Aorta (tissue), 5 donors: ENCODE data around the gene LRRC55. TPM values are rescaled to one million over a fixed set of nuclear protein-coding genes. Genes with fewer than 3 reads are reported as not detected.
"Not testable (repeated sequence)": the region's sequence is repeated elsewhere in the genome, so short reads cannot be mapped to it uniquely, and the experiment has no call there.

Experiments used
- ATAC-seq: fragments of 200-7000 bp; cut with Tn5 transposase; one replicate; pipeline ENCODE4 v1.9.1; 2022; ENCODE audit warnings: moderate library complexity; ENCODE audit not compliant: low FRiP score
- DNase-seq, 2 donors: peaks; one replicate each; pipeline ENCODE4 v3.0.0-alpha.2; 2020
- H3K27ac ChIP-seq, 2 donors: one replicate each; pipeline ENCODE4 v1.5.1; 2013; ENCODE audit warnings: low read length in 2 of 2, mild to moderate bottlenecking in 2 of 2, moderate library complexity in 2 of 2, control low read depth in 1 of 2, inconsistent platforms in 1 of 2, low read depth in 1 of 2
- H3K27me3 ChIP-seq, 2 donors: one replicate each; pipeline ENCODE4 v1.6.1; 2013; ENCODE audit warnings: control low read depth in 1 of 2, low read length in 1 of 2, mild to moderate bottlenecking in 1 of 2, moderate library complexity in 1 of 2; ENCODE audit not compliant: insufficient read depth in 2 of 2, control insufficient read depth in 1 of 2
- H3K36me3 ChIP-seq, 2 donors: one replicate each; pipeline ENCODE4 v1.6.1; 2013; ENCODE audit warnings: control low read depth in 1 of 2, low read length in 1 of 2, mild to moderate bottlenecking in 1 of 2; ENCODE audit not compliant: insufficient read depth in 2 of 2, control insufficient read depth in 1 of 2
- H3K4me1 ChIP-seq, 2 donors: one replicate each; pipeline ENCODE4 v1.6.1; 2013; ENCODE audit warnings: low read length in 2 of 2, control low read depth in 1 of 2, mild to moderate bottlenecking in 1 of 2, moderate library complexity in 1 of 2; ENCODE audit not compliant: insufficient read depth in 2 of 2, control insufficient read depth in 1 of 2
- H3K4me3 ChIP-seq, 2 donors: one replicate each; pipeline ENCODE4 v1.5.1; 2013; ENCODE audit warnings: low read length in 2 of 2, control low read depth in 1 of 2, mild to moderate bottlenecking in 1 of 2
- H3K9me3 ChIP-seq: one replicate; pipeline ENCODE4 v1.6.1; 2013; ENCODE audit warnings: mild to moderate bottlenecking, low read length; ENCODE audit not compliant: control insufficient read depth
- whole genome bisulfite sequencing, 2 donors: extraction: QIAGEN DNeasy Blood & Tissue Kit; methylation state at CpG; one replicate each; pipeline ENCODE4 v1.1.7; 2013; 5-methylcytosine and 5-hydroxymethylcytosine counted together
- intact Hi-C, 2 donors: fragments of 100-400 bp; cut with DNase I; formaldehyde crosslinking; loops; one replicate each; pipeline versions ENCODE4 v1.14.2 to v1.15.0; 2022
- polyA plus RNA-seq, 2 donors: library from polyadenylated mRNA; stranded (reverse); fragments of 200-250 nt; gene quantifications; one replicate each; pipeline ENCODE4 v1.2.3, GENCODE V29; 2013
- total RNA-seq, 2 donors: library from RNA; stranded (reverse); fragmentation: NEBNext Ultra II Directional; extraction: Animal tissue kit (Norgen Biotek cat#: 25700); gene quantifications; one replicate each; pipeline ENCODE4 v1.2.1, GENCODE V29; 2021
- donor health status: healthy with polysubstance abuse.
- donor health status: Bipolar disorder and iron deficiency.
- donor health status: DM: no; HTN: no; CAD: no.
- donor health status: DM: no; HTN: no; CAD: no.
- donor health status: DM: yes; HTN: yes; CAD: no.

The LRRC55 gene
- total and polyA plus RNA-seq, 4 donors = under 0.01 to 0.21 (median 0.05) TPM; not detected in 1

DNA sequence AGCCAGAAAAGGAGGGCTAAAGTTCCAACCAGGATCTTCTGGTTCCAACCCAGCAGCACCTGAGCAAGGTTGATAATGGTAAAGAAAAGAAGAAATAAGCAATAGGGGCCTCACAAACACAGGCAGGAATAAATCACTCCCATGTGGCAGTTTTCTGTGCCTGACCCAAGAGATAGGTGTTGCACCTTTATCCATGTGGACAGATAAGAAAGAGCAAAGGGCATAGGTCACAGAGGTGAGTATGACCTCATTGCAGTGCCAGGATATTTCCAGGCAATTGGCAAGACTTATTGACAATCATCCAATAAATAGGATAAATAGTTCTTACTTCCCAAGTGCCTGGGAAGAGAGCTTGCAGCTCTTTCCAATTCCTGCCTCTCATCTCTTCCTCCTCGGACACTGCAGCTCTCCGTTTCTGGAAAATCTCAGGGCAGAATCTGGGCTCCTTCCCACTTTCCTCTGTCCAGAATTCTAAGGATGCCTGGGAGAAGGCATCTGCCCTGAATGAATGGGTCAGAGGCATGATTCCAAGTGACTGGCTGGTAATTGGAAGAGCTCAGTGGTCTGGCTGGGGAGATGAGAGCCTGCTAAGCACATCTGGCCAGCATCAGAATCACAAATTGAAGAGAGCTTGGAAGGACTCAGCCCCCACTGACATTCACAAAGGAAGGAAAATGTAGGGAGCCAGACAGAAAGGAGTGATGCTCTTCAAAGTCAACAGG, 14.5 kb upstream of the LRRC55 start:
- no peak overlapping the region for H3K27ac ChIP-seq

GRCh38 chr11:57169732-57170313, 11.9 kb upstream of the LRRC55 start:
- H3K27me3 ChIP-seq, H3K9me3 ChIP-seq, H3K36me3 ChIP-seq, ATAC-seq, DNase-seq, H3K4me1 ChIP-seq, H3K27ac ChIP-seq, intact Hi-C loops, H3K4me3 ChIP-seq: not testable (repeated sequence)
- 90 to 94% methylated on average over 2 of the region's 2 CpGs for WGBS, 2 donors

More for the DNA sequence above, 14.5 kb upstream of the LRRC55 start:
- Histone ChIP-seq H3K4me1 (no peaks in the 10 kb centered on the region), H3K4me3 (no peak overlapping the region), H3K27me3 (no peaks in the 10 kb centered on the region), H3K9me3 (no peaks in the 10 kb centered on the region), H3K36me3 (no peaks in the 10 kb centered on the region)
- intact Hi-C loops = no loop called here
- WGBS, 2 donors = 50 to 54% methylated on average over 2 of the region's 2 CpGs
- no peak for DNase-seq
- no peak for ATAC-seq

DNA sequence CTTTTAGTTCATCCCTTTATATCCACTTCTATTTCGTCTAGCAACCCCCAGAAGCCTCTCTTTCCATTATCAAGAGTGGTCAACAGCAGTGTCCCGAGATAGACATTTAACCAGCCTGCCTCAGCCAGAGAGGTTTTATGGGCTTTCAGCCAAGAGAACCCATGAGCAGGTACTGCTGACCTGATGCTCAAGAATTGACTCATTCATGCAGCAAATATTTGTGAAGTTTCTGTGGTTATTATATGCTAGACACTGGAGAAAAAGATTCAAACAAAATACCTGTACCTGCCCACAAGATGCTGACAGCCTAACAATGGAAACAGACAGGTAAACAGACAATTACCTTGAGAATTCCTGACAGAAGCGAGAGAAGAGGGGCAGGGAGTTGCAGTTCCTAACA, 9.7 kb upstream of the LRRC55 start:
- H3K27me3 ChIP-seq = no peaks in the 10 kb centered on the region
- intact Hi-C loops = no loop called here
- ATAC-seq (no peak), DNase-seq (no peak)
- H3K4me1 ChIP-seq = no peaks in the 10 kb centered on the region
- H3K36me3 ChIP-seq = no peaks in the 10 kb centered on the region
- H3K27ac ChIP-seq = no peak overlapping the region
- no peaks in the 10 kb centered on the region for H3K9me3 ChIP-seq
- 61 to 64% methylated on average over 3 of the region's 3 CpGs for WGBS, 2 donors
- no peak overlapping the region for H3K4me3 ChIP-seq

GRCh38 chr11:57174656-57175055, 7.1 kb upstream of the LRRC55 start:
- Histone ChIP-seq H3K9me3 (no peaks in the 10 kb centered on the region), H3K4me1 (no peaks in the 10 kb centered on the region), H3K27me3 (no peaks in the 10 kb centered on the region), H3K4me3 (no peak overlapping the region), H3K27ac (no peak overlapping the region), H3K36me3 (no peaks in the 10 kb centered on the region)
- ATAC-seq = no peak
- 86 to 90% methylated on average over 5 of the region's 5 CpGs for WGBS, 2 donors
- DNase-seq = no peak
- intact Hi-C loops = no loop called here

DNA sequence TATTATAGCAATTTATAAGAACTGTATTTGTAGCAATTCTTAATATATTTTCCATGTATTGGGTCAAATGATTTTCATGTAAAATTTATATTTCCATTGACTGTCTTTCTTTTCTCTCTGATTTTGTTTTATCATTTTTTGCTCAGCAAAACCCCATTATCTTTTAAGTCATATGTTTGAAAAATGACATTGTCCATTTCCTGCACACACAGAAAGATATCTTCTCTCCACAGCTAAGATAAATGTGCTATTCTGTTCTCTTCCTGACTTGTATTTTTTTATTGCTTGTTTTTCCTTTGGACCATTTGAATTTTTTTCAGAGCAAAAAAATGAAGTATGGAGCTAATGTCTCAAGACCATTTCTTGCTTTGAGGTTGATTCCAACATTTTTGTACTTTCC, 6.3 kb upstream of the LRRC55 start:
- intact Hi-C loops = no loop called here
- DNase-seq = no peak
- Histone ChIP-seq H3K4me1 (no peaks in the 10 kb centered on the region), H3K4me3 (no peak overlapping the region), H3K27ac (no peak overlapping the region), H3K36me3 (no peaks in the 10 kb centered on the region), H3K9me3 (no peaks in the 10 kb centered on the region), H3K27me3 (no peaks in the 10 kb centered on the region)
- no peak for ATAC-seq

DNA sequence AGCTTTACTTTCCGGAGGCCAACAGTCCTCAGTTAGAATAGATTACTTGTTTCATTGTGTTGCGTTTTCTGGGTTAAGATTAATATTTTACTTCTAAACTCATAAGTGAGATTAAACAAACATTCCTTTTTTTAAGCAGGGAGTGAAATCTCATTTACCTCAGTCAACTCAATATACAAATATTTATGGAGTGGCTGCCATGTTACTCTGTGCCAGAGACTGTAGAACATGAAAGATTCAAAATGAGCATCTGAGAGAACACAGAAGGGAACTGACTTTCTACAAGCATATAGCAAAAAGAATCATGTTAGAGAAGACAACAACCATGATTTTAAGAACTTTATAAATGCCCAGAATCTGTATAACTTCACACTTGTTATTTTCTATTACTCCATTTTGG, 3.4 kb upstream of the LRRC55 start:
- Histone ChIP-seq H3K27me3 (no peaks in the 10 kb centered on the region), H3K27ac (no peak overlapping the region), H3K4me3 (no peak overlapping the region), H3K4me1 (no peaks in the 10 kb centered on the region), H3K9me3 (no peaks in the 10 kb centered on the region), H3K36me3 (no peaks in the 10 kb centered on the region)
- no peak for DNase-seq
- WGBS, 2 donors = 60 to 63% methylated on average over 2 of the region's 2 CpGs
- intact Hi-C loops = no loop called here
- ATAC-seq = no peak

DNA sequence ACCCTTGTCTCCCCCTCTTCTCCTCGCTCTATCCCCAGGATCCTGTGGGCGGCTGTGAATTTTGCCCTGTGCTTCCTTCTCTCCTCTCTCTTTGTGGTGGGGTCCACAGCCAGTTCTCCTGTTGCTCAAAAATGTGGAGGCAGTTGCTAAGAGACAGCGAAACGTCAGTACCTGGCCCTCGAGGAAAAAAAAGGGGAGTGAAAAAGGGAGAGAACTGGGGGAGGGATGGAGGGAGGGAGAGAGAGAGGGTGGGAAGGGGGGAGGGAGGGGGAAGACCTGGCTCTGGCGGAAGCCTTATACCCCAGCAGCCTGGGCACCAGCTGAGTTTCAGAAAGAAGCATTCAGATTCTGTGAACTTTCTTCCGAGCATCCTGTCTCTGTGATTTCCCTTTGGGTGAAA, 2.1 kb upstream of the LRRC55 start:
- no peak for ATAC-seq
- Histone ChIP-seq H3K27ac (no peak overlapping the region), H3K27me3 (no peaks in the 10 kb centered on the region), H3K4me3 (no peak overlapping the region), H3K4me1 (no peaks in the 10 kb centered on the region), H3K36me3 (no peaks in the 10 kb centered on the region), H3K9me3 (no peaks in the 10 kb centered on the region)
- DNase-seq = no peak
- intact Hi-C loops = no loop called here
- 43 to 48% methylated on average over 7 of the region's 7 CpGs for WGBS, 2 donors

GRCh38 chr11:57180081-57180561, 1.6 kb upstream of the LRRC55 start:
- H3K9me3 ChIP-seq = no peaks in the 10 kb centered on the region
- DNase-seq (no peak), ATAC-seq (no peak)
- intact Hi-C loops = no loop called here
- H3K27ac ChIP-seq = no peak overlapping the region
- WGBS, 2 donors = 5 to 6% methylated on average over 22 to 24 of the region's 24 CpGs
- H3K27me3 ChIP-seq = no peaks in the 10 kb centered on the region
- no peak overlapping the region for H3K4me3 ChIP-seq
- H3K36me3 ChIP-seq = no peaks in the 10 kb centered on the region
- no peaks in the 10 kb centered on the region for H3K4me1 ChIP-seq

DNA sequence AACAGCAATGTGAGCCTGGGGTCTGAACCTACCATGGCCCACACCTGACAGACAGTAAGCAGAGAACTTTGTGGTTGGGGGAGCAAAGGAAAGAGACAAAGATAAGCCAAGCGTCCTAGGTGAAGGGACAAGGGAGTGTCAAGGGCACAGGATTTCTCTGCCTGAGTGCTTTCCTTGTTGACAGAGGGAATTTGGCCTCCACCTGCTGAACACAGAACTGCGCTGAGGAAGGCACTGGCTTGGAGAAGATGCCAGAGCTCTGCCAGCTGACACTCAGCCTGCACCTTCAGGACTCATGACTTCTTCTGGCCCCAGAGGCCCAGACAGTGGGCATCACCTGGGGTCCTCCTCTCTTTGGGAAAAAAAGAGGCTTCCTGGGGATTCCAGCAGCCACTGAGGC, 789 bp upstream of the LRRC55 start:
- intact Hi-C loops = no loop called here
- H3K27me3 ChIP-seq = no peaks in the 10 kb centered on the region
- no peaks in the 10 kb centered on the region for H3K36me3 ChIP-seq
- 68 to 70% methylated on average over 2 of the region's 2 CpGs for WGBS, 2 donors
- H3K9me3 ChIP-seq = no peaks in the 10 kb centered on the region
- no peak overlapping the region for H3K27ac ChIP-seq
- DNase-seq (no peak), ATAC-seq (no peak)
- no peak overlapping the region for H3K4me3 ChIP-seq
- no peaks in the 10 kb centered on the region for H3K4me1 ChIP-seq
